ENCODE results near the gene CDC42EP4.
"Not testable (repeated sequence)": the region's sequence is repeated elsewhere in the genome, so short reads cannot be mapped to it uniquely, and the experiment has no call there.

CDC42EP4 gene

GRCh38 chr17:73342541-73343167, 30.9 kb upstream of the CDC42EP4 start:
- DNase-seq, result no peak

GRCh38 chr17:73342050-73342522, 30.3 kb upstream of the CDC42EP4 start:
- DNase-seq, result peak; percentile 63

- no peak for DNase-seq
These were observed 29.7 kb upstream of the CDC42EP4 start for GRCh38 chr17:73341350-73342049.

- no peak for DNase-seq
These were observed 28.3 kb upstream of the CDC42EP4 start for GRCh38 chr17:73340093-73340596.

GRCh38 chr17:73338566-73339197, 26.9 kb upstream of the CDC42EP4 start:
- no peak for DNase-seq

GRCh38 chr17:73338050-73338521, 26.3 kb upstream of the CDC42EP4 start:
- no peak for DNase-seq

- no peak for DNase-seq
These were observed 25.5 kb upstream of the CDC42EP4 start for GRCh38 chr17:73337330-73337710.

- DNase-seq, result no peak
These were observed 24.9 kb upstream of the CDC42EP4 start for GRCh38 chr17:73336408-73337329.

- no peak for DNase-seq
These were observed 24.0 kb upstream of the CDC42EP4 start for GRCh38 chr17:73335591-73336407.

- DNase-seq, result no peak
These were observed 23.1 kb upstream of the CDC42EP4 start for GRCh38 chr17:73334771-73335513.

- not testable (repeated sequence) for DNase-seq
These were observed 21.6 kb upstream of the CDC42EP4 start for GRCh38 chr17:73333445-73333844.

- DNase-seq, result no peak
These were observed 19.3 kb upstream of the CDC42EP4 start for GRCh38 chr17:73331060-73331459.

- no peak for DNase-seq
These were observed 15.9 kb upstream of the CDC42EP4 start for GRCh38 chr17:73327676-73328075.

- DNase-seq, result no peak
These were observed 13.7 kb upstream of the CDC42EP4 start for GRCh38 chr17:73325527-73325842.

- no peak for DNase-seq
These were observed 13.1 kb upstream of the CDC42EP4 start for GRCh38 chr17:73324711-73325526.

- no peak for DNase-seq
These were observed 12.3 kb upstream of the CDC42EP4 start for GRCh38 chr17:73324160-73324475.

GRCh38 chr17:73323409-73324159, 11.8 kb upstream of the CDC42EP4 start:
- no peak for DNase-seq

GRCh38 chr17:73320601-73321264, 8.9 kb upstream of the CDC42EP4 start:
- DNase-seq, result no peak

- DNase-seq, result no peak
These were observed 8.0 kb upstream of the CDC42EP4 start for GRCh38 chr17:73319766-73320165.
